ENCODE results near the gene SDHA.
"Not testable (repeated sequence)": the region's sequence is repeated elsewhere in the genome, so short reads cannot be mapped to it uniquely, and the experiment has no call there.

SDHA gene

GRCh38 chr5:264338-264737 is 46.2 kb downstream of the SDHA start:
- no peak for DNase-seq

- DNase-seq: not testable (repeated sequence)
Measured at GRCh38 chr5:266311-267026, 48.3 kb downstream of the SDHA start.

GRCh38 chr5:267716-268115 is 49.6 kb downstream of the SDHA start:
- DNase-seq: no peak

GRCh38 chr5:270340-270739 is 52.2 kb downstream of the SDHA start:
- DNase-seq: no peak

GRCh38 chr5:271828-272167 is 53.7 kb downstream of the SDHA start:
- not testable (repeated sequence) for DNase-seq

GRCh38 chr5:273091-273490 is 55.0 kb downstream of the SDHA start:
- not testable (repeated sequence) for DNase-seq

GRCh38 chr5:273491-273890 is 55.4 kb downstream of the SDHA start:
- not testable (repeated sequence) for DNase-seq

GRCh38 chr5:274346-274745 is 56.2 kb downstream of the SDHA start:
- DNase-seq: not testable (repeated sequence)

- DNase-seq: no peak
Measured at GRCh38 chr5:278646-279045, 60.5 kb downstream of the SDHA start.

- DNase-seq: not testable (repeated sequence)
Measured at GRCh38 chr5:279051-279665, 61.0 kb downstream of the SDHA start.

- DNase-seq: no peak
Measured at GRCh38 chr5:285991-286557, 68.0 kb downstream of the SDHA start.

- DNase-seq: not testable (repeated sequence)
Measured at GRCh38 chr5:290200-290599, 72.1 kb downstream of the SDHA start.

- not testable (repeated sequence) for DNase-seq
Measured at GRCh38 chr5:291345-291744, 73.2 kb downstream of the SDHA start.

- DNase-seq: not testable (repeated sequence)
Measured at GRCh38 chr5:294788-295187, 76.7 kb downstream of the SDHA start.

GRCh38 chr5:296207-296606 is 78.1 kb downstream of the SDHA start:
- DNase-seq: peak; percentile 85

GRCh38 chr5:296954-297353 is 78.8 kb downstream of the SDHA start:
- not testable (repeated sequence) for DNase-seq

GRCh38 chr5:297448-297847 is 79.3 kb downstream of the SDHA start:
- not testable (repeated sequence) for DNase-seq

- not testable (repeated sequence) for DNase-seq
Measured at GRCh38 chr5:297991-298736, 80.0 kb downstream of the SDHA start.

GRCh38 chr5:298737-299125 is 80.6 kb downstream of the SDHA start:
- no peak for DNase-seq

- not testable (repeated sequence) for DNase-seq
Measured at GRCh38 chr5:299921-300320, 81.8 kb downstream of the SDHA start.

- peak; percentile 64 for DNase-seq
Measured at GRCh38 chr5:300691-301435, 82.7 kb downstream of the SDHA start.

- DNase-seq: peak; percentile 98
Measured at GRCh38 chr5:302416-302815, 84.3 kb downstream of the SDHA start.

GRCh38 chr5:302966-303365 is 84.8 kb downstream of the SDHA start:
- no peak for DNase-seq
